CD4-positive, alpha-beta memory T cell (primary cell): Measurements from ENCODE around the gene TRAPPC6A. TPM values are rescaled to one million over a fixed set of nuclear protein-coding genes. Genes with fewer than 3 reads are reported as not detected.

Source experiments
- CTCF ChIA-PET: fragments of 350-600 bp; sonication (Branson Sonifier 250); formaldehyde crosslinking; loops from one replicate; lab custom pipeline; 2021; ENCODE audit warnings: inconsistent platforms; ENCODE audit not compliant: partially characterized antibody; lab: Charles Lee
- POLR2A ChIA-PET: fragments of 350-600 bp; sonication (Branson Sonifier 250); formaldehyde crosslinking; loops from one replicate; lab custom pipeline; 2021; ENCODE audit not compliant: partially characterized antibody; lab: Charles Lee
- DNase-seq, 5 donors: peaks; one replicate each; pipeline versions ENCODE4 v3.0.0 to v3.0.0-alpha.2; 2020 to 2022; ENCODE audit warnings: mixed read lengths in 1 of 5
- H3K27ac ChIP-seq: one replicate; pipeline ENCODE4 v1.7.0; 2013; ENCODE audit warnings: low read depth, low read length
- H3K27me3 ChIP-seq: 2 replicates; pipeline ENCODE4 v1.7.0; 2013; ENCODE audit warnings: mild to moderate bottlenecking, low read length, moderate library complexity; ENCODE audit not compliant: insufficient read depth
- H3K36me3 ChIP-seq: 2 replicates; pipeline ENCODE4 v1.7.0; 2013; ENCODE audit warnings: mild to moderate bottlenecking, low read length, moderate library complexity; ENCODE audit not compliant: insufficient read depth
- H3K4me1 ChIP-seq: 2 replicates; pipeline ENCODE4 v1.7.0; 2013; ENCODE audit warnings: mild to moderate bottlenecking, low read length, moderate library complexity; ENCODE audit not compliant: insufficient read depth
- H3K4me3 ChIP-seq, 2 donors: one replicate each; pipeline ENCODE4 v1.7.0; 2013; ENCODE audit warnings: low read length in 2 of 2, mild to moderate bottlenecking in 1 of 2
- H3K9me3 ChIP-seq, 2 donors: one replicate each; pipeline ENCODE4 v1.7.0; 2013; ENCODE audit warnings: low read length in 2 of 2, control low read depth in 1 of 2; ENCODE audit not compliant: control insufficient read depth in 1 of 2
- H3K27ac Mint-ChIP-seq, 7 donors: one replicate each; pipeline ENCODE4 v1.8.0; 2020 to 2021; ENCODE audit warnings: mixed read lengths in 7 of 7, mild to moderate bottlenecking in 6 of 7, inconsistent platforms in 3 of 7, moderate library complexity in 3 of 7
- H3K27me3 Mint-ChIP-seq, 2 donors: one replicate each; pipeline ENCODE4 v1.8.0; 2020 to 2021; ENCODE audit warnings: mixed read lengths in 2 of 2
- H3K36me3 Mint-ChIP-seq, 2 donors: one replicate each; pipeline ENCODE4 v1.8.0; 2020 to 2021; ENCODE audit warnings: mixed read lengths in 2 of 2, inconsistent platforms in 1 of 2, mild to moderate bottlenecking in 1 of 2
- H3K4me1 Mint-ChIP-seq, 4 donors: one replicate each; pipeline ENCODE4 v1.8.0; 2020 to 2021; ENCODE audit warnings: mixed read lengths in 4 of 4, mild to moderate bottlenecking in 1 of 4
- H3K4me3 Mint-ChIP-seq, 8 donors: one replicate each; pipeline ENCODE4 v1.8.0; 2020 to 2021; ENCODE audit warnings: mixed read lengths in 8 of 8, mild to moderate bottlenecking in 7 of 8, moderate library complexity in 6 of 8, inconsistent platforms in 3 of 8
- H3K9me3 Mint-ChIP-seq, 8 donors: one replicate each; pipeline ENCODE4 v1.8.0; 2020 to 2021; ENCODE audit warnings: mixed read lengths in 8 of 8, mild to moderate bottlenecking in 5 of 8, inconsistent platforms in 3 of 8, moderate library complexity in 1 of 8
- intact Hi-C: fragments of 100-400 bp; cut with micrococcal nuclease; formaldehyde crosslinking; loops from one replicate; pipeline ENCODE4 v1.15.1; 2023
- polyA plus RNA-seq, 2 donors: library from polyadenylated mRNA; unstranded; fragments of 300-500 nt; fragmentation: Illumina TruSeq; gene quantifications; one replicate each; pipeline ENCODE4 v1.2.3, GENCODE V29; 2021
- total RNA-seq, 2 experiments: library from RNA; stranded (reverse); gene quantifications; one replicate each; pipeline ENCODE4 v1.2.3, GENCODE V29; 2021

TRAPPC6A gene
- total and polyA plus RNA-seq, 4 experiments from 2014 or later: 49.1 to 246 (median 106) TPM

DNA sequence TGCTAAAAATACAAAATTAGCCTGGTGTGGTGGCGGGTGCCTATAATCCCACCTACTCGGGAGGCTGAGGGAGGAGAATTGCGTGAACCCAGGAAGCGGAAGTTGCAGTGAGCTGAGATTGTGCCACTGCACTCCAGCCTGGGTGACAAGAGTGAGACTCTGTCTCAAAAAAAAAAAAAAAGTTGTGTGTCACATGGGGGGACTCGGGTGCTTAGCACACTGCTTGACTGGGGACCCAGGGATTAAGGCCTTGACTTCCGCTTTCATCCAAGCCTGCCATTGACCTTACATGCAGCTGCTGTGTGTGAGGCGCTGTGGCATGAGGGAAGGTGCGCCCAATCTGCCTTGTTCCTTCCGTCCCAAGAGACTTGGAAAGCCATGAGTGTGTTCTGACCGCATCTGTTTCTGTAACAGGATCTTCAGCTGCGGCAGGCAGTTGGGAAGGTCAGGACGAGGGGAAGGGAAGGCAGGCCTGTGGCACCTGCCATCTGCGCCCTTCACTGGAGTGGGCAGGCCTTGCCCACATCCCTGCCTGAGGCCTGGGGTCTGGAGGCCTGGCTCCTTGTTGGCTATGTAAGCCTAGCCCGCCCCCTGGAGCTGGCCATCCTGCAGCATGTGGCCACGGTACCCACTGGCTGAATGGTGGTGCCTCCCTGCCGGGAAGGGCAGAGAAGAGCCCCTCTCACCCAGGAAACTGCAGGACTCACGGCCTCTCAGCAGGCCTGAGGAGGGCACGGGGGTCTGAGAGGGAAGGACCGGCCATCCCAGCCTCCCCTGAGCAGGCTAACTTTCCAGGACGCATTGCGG, 62.0 kb downstream of the TRAPPC6A start:
- Mint-ChIP-seq H3K9me3 (peaks cover 0 to 1% (median 0%) of the 10 kb centered on the region in 8 donors), H3K36me3 (no peaks in the 10 kb centered on the region), H3K27ac (peak overlapping the region in 2 of 7 donors; percentile 22 to 51), H3K4me3 (peak overlapping the region in 1 of 8 donors; percentile 15), H3K4me1 (peaks cover 23 to 55% (median 36%) of the 10 kb centered on the region in 4 donors), H3K27me3 (no peaks in the 10 kb centered on the region)
- intact Hi-C loops: no loop called here
- H3K36me3 ChIP-seq: no peaks in the 10 kb centered on the region
- POLR2A ChIA-PET: interaction anchor here (1.1 to 1.2 kb wide), 2 partner anchors 36 to 63 kb away, joined by 3 read pairs; partner anchors contain the start of genes BLOC1S3 and TRAPPC6A
- H3K4me1 ChIP-seq: peaks cover 32% of the 10 kb centered on the region
- H3K27ac ChIP-seq: no peak overlapping the region
- DNase-seq: peak in 1 of 5 donors; percentile 25
- CTCF ChIA-PET: interaction anchor here (2.3 kb wide), 1 partner anchor 10 kb away, joined by 8 read pairs; no protein-coding TSS in a partner anchor
- H3K27me3 ChIP-seq: no peaks in the 10 kb centered on the region
- H3K4me3 ChIP-seq: no peak overlapping the region
- H3K9me3 ChIP-seq: no peaks in the 10 kb centered on the region

DNA sequence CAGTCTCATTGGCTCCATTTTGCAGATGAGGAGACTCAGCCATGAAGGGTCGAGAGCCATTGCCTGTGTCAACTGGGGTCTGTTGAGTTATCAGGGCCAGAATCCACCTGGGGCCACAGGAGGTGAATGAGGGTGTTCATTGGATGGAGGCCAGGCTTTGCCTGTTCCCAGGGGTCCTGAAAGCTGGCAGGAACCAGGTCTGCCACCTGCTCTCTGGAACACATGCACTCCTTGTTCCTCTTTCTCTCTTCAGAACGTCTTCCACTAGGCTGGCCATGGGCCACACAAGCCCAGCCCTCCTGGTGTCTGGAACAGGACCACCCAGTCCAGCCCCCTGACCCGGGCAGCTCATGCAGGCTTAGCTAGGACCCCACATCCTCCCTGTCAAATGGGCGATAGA, 63.9 kb downstream of the TRAPPC6A start:
- Histone ChIP-seq H3K4me3 (no peak overlapping the region), H3K4me1 (peaks cover 32% of the 10 kb centered on the region), H3K27me3 (no peaks in the 10 kb centered on the region), H3K36me3 (no peaks in the 10 kb centered on the region), H3K9me3 (no peaks in the 10 kb centered on the region), H3K27ac (no peak overlapping the region)
- DNase-seq: peak in 1 of 5 donors; percentile 1
- peaks cover 0 to 1% (median 0%) of the 10 kb centered on the region in 8 donors for H3K9me3 Mint-ChIP-seq
- H3K27me3 Mint-ChIP-seq: no peaks in the 10 kb centered on the region
- ChIA-PET CTCF (interaction anchor here (1.6 kb wide), 1 partner anchor 12 kb away, joined by 6 read pairs; no protein-coding TSS in a partner anchor), POLR2A (no interaction called here)
- intact Hi-C loops: no loop called here
- H3K36me3 Mint-ChIP-seq: no peaks in the 10 kb centered on the region
- no peak overlapping the region for H3K4me3 Mint-ChIP-seq
- H3K4me1 Mint-ChIP-seq: peaks cover 18 to 52% (median 30%) of the 10 kb centered on the region in 4 donors
- peak overlapping the region in 1 of 7 donors; percentile 43 for H3K27ac Mint-ChIP-seq

DNA sequence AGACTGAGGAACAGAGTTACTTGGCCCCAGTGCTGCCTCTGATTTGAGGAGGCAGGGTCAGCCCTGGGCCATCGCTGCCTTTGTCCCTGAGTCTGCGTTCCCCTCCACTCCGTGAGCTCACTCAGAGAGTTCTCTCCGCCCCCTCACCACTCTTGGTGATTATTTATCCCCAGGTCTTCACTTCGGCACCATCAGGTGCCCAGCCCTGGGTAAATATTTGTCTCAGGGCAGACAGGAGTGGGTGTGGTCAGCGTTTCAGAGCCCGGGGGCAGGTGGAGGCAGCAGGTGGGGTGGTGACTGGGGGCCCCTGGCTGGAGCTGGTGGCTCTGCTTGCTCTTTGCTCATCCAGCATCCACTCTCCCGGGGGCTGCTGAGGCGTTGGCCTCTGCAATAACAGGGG, 64.4 kb downstream of the TRAPPC6A start:
- ChIA-PET POLR2A (interaction anchor here (1.0 kb wide), 1 partner anchor 10 kb away, joined by 5 read pairs; no protein-coding TSS in a partner anchor), CTCF (interaction anchor here (1.3 to 1.6 kb wide), 2 partner anchors 13 to 54 kb away, joined by 4 to 6 read pairs; no protein-coding TSS in a partner anchor)
- Mint-ChIP-seq H3K4me1 (peaks cover 19 to 53% (median 31%) of the 10 kb centered on the region in 4 donors), H3K36me3 (no peaks in the 10 kb centered on the region), H3K4me3 (no peak overlapping the region), H3K27ac (no peak overlapping the region), H3K27me3 (no peaks in the 10 kb centered on the region), H3K9me3 (peaks cover 0 to 1% (median 0%) of the 10 kb centered on the region in 8 donors)
- Histone ChIP-seq H3K27me3 (no peaks in the 10 kb centered on the region), H3K36me3 (no peaks in the 10 kb centered on the region), H3K4me3 (no peak overlapping the region), H3K9me3 (no peaks in the 10 kb centered on the region), H3K4me1 (peaks cover 30% of the 10 kb centered on the region), H3K27ac (no peak overlapping the region)
- intact Hi-C loops: no loop called here
- DNase-seq: peak in 1 of 5 donors; percentile 1

Other genes starting within 250 kb of the TRAPPC6A start
- not detected for gene APOC4, start 236.0 kb downstream of the TRAPPC6A start, total RNA-seq
- not detected for gene APOC4, start 236.0 kb downstream of the TRAPPC6A start, polyA plus RNA-seq
- under 1 TPM in 1 of 2 experiments, not detected in 1; 0.49 TPM for gene APOC2, start 232.2 kb downstream of the TRAPPC6A start, total RNA-seq
- gene APOC2, start 232.2 kb downstream of the TRAPPC6A start, polyA plus RNA-seq: not detected
- gene CLPTM1, start 222.9 kb downstream of the TRAPPC6A start, total RNA-seq: 10 to 100 TPM; 85.1 to 86.4 TPM
- gene CLPTM1, start 222.9 kb downstream of the TRAPPC6A start, polyA plus RNA-seq: 10 to 100 TPM; 16.6 to 27.5 TPM
- gene RELB, start 176.8 kb downstream of the TRAPPC6A start, total RNA-seq: 10 to 100 TPM; 38.8 to 39.8 TPM
- 10 to 100 TPM; 19.7 to 31.2 TPM for gene RELB, start 176.8 kb downstream of the TRAPPC6A start, polyA plus RNA-seq
- gene CLASRP, start 139.2 kb downstream of the TRAPPC6A start, total RNA-seq: 100 to 1,000 TPM; 156 to 163 TPM
- 10 to 100 TPM in 1 of 2 donors, 1 to 10 TPM in 1; 3.8 to 12.7 TPM for gene CLASRP, start 139.2 kb downstream of the TRAPPC6A start, polyA plus RNA-seq
- 1 to 10 TPM; 1.7 to 1.9 TPM for gene ZNF296, start 101.8 kb downstream of the TRAPPC6A start, total RNA-seq
- 1 to 10 TPM in 1 of 2 donors, under 1 TPM in 1; 0.98 to 3.2 TPM for gene ZNF296, start 101.8 kb downstream of the TRAPPC6A start, polyA plus RNA-seq
- 10 to 100 TPM; 15.9 to 17.6 TPM for gene GEMIN7, start 99.0 kb downstream of the TRAPPC6A start, total RNA-seq
- 10 to 100 TPM; 34.9 to 75.3 TPM for gene GEMIN7, start 99.0 kb downstream of the TRAPPC6A start, polyA plus RNA-seq
- 10 to 100 TPM; 25.2 to 26.2 TPM for gene PPP1R37, start 85.1 kb downstream of the TRAPPC6A start, total RNA-seq
- gene PPP1R37, start 85.1 kb downstream of the TRAPPC6A start, polyA plus RNA-seq: 1 to 10 TPM in 1 of 2 donors, under 1 TPM in 1; 0.31 to 1.4 TPM
- 1 to 10 TPM in 1 of 2 experiments, under 1 TPM in 1; 0.80 to 1.2 TPM for gene NKPD1, start 17.3 kb downstream of the TRAPPC6A start, total RNA-seq
- gene NKPD1, start 17.3 kb downstream of the TRAPPC6A start, polyA plus RNA-seq: under 1 TPM in 1 of 2 donors, not detected in 1; 0.61 TPM
- gene BLOC1S3, start 547 bp upstream of the TRAPPC6A start, total RNA-seq: 10 to 100 TPM; 26.5 to 29.9 TPM
- gene BLOC1S3, start 547 bp upstream of the TRAPPC6A start, polyA plus RNA-seq: 10 to 100 TPM in 1 of 2 donors, 1 to 10 TPM in 1; 5.3 to 15.4 TPM
- not detected for gene EXOC3L2, start 67.2 kb upstream of the TRAPPC6A start, total RNA-seq
- gene EXOC3L2, start 67.2 kb upstream of the TRAPPC6A start, polyA plus RNA-seq: not detected
- gene MARK4, start 73.0 kb upstream of the TRAPPC6A start, total RNA-seq: 10 to 100 TPM; 24.3 to 25.2 TPM
- 1 to 10 TPM in 1 of 2 donors, under 1 TPM in 1; 0.11 to 1.7 TPM for gene MARK4, start 73.0 kb upstream of the TRAPPC6A start, polyA plus RNA-seq
- gene CKM, start 144.6 kb upstream of the TRAPPC6A start, total RNA-seq: not detected
- not detected for gene CKM, start 144.6 kb upstream of the TRAPPC6A start, polyA plus RNA-seq
- gene KLC3, start 162.5 kb upstream of the TRAPPC6A start, total RNA-seq: not detected
- not detected for gene KLC3, start 162.5 kb upstream of the TRAPPC6A start, polyA plus RNA-seq
- 10 to 100 TPM; 17.9 to 19.3 TPM for gene ERCC2, start 192.3 kb upstream of the TRAPPC6A start, total RNA-seq
- gene ERCC2, start 192.3 kb upstream of the TRAPPC6A start, polyA plus RNA-seq: 1 to 10 TPM; 5.1 to 9.2 TPM
- gene PPP1R13L, start 226.8 kb upstream of the TRAPPC6A start, total RNA-seq: 10 to 100 TPM; 10.3 to 13.0 TPM
- gene PPP1R13L, start 226.8 kb upstream of the TRAPPC6A start, polyA plus RNA-seq: under 1 TPM; 0.66 to 0.76 TPM
- 1 to 10 TPM; 2.0 to 2.9 TPM for gene POLR1G, start 228.4 kb upstream of the TRAPPC6A start, total RNA-seq
- gene POLR1G, start 228.4 kb upstream of the TRAPPC6A start, polyA plus RNA-seq: 1 to 10 TPM; 1.2 to 8.4 TPM
- 10 to 100 TPM; 46.6 to 46.9 TPM for gene ERCC1, start 245.7 kb upstream of the TRAPPC6A start, total RNA-seq
- 10 to 100 TPM; 36.2 to 38.3 TPM for gene ERCC1, start 245.7 kb upstream of the TRAPPC6A start, polyA plus RNA-seq